Measurements from ENCODE around the gene STOX2. TPM values are rescaled to one million over a fixed set of nuclear protein-coding genes. Genes with fewer than 3 reads are reported as not detected.

The STOX2 gene
- total RNA-seq, 3 donors from 2014 or later: 2.7 to 10.9 (median 4.3) TPM

DNA sequence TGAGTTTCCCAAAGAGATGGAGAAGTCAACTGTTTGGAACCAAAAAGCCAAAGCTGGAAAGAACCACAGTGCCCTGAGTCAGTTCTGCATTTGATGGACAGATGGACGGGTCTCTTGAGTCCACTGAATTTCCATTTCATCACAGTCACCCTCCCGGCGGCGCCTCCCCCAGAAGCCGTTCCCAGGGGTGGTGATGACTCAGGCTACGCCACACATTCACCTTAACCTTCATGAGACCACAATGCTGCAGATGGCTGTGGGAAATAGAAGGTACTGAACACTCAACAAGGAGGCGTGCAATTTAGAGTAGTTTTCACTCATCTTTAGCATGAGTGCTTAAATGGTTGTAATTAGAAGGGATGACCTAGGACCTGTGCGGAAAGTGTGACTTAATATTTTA lies 61.3 kb downstream of the STOX2 start:
- TF ChIP-seq CTCF (IDR thresholded peaks at IDR 0.05): no peak
- DNase-seq: no peak
- Histone ChIP-seq H3K4me3 (no peak overlapping the region), H3K4me1 (ENCODE audit: low read depth) (no peaks in the 10 kb centered on the region), H3K36me3 (ENCODE audit: low read depth) (no peaks in the 10 kb centered on the region), H3K9me3 (no peaks in the 10 kb centered on the region)
- intact Hi-C loops (cut with DNase I, micrococcal nuclease): no loop called here
- ATAC-seq: no peak

DNA sequence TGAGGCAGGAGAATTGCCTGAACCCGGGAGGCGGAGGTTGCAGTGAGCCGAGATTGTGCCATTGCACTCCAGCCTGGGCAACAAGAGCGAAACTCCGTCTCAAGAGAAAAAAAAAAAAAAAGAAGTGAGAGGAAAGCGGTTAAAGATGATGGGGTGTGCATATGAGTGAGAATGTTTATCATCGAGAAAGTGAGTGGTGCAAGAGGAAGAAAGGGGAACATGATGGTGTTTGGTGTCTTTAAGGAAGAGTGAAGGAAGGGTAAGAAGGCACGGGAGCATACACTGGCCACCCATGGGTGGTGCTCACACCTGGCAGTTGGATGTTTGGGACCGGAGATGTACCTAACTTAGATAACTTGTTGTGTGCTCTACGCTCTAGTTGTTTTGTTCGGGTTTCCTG lies 62.2 kb downstream of the STOX2 start:
- Histone ChIP-seq H3K9me3 (no peaks in the 10 kb centered on the region), H3K4me1 (ENCODE audit: low read depth) (no peaks in the 10 kb centered on the region), H3K36me3 (ENCODE audit: low read depth) (no peaks in the 10 kb centered on the region), H3K4me3 (no peak overlapping the region)
- ATAC-seq: no peak
- no peak for DNase-seq
- no peak for TF ChIP-seq CTCF (IDR thresholded peaks at IDR 0.05)
- intact Hi-C loops (cut with DNase I, micrococcal nuclease): no loop called here

GRCh38 chr4:183968502-183968901 lies 63.4 kb downstream of the STOX2 start:
- no peak for TF ChIP-seq CTCF (IDR thresholded peaks at IDR 0.05)
- ATAC-seq (no peak), DNase-seq (no peak)
- H3K9me3 ChIP-seq: no peaks in the 10 kb centered on the region
- no peaks in the 10 kb centered on the region for H3K36me3 ChIP-seq (ENCODE audit: low read depth)
- no peak overlapping the region for H3K4me3 ChIP-seq
- intact Hi-C loops (cut with DNase I, micrococcal nuclease): no loop called here
- no peaks in the 10 kb centered on the region for H3K4me1 ChIP-seq (ENCODE audit: low read depth)

GRCh38 chr4:183968931-183969330 lies 63.8 kb downstream of the STOX2 start:
- DNase-seq (no peak), ATAC-seq (no peak)
- intact Hi-C loops (cut with DNase I, micrococcal nuclease): no loop called here
- no peak for TF ChIP-seq CTCF (IDR thresholded peaks at IDR 0.05)
- no peak overlapping the region for H3K4me3 ChIP-seq
- H3K4me1 ChIP-seq (ENCODE audit: low read depth): no peaks in the 10 kb centered on the region
- H3K9me3 ChIP-seq: peaks cover 4% of the 10 kb centered on the region
- H3K36me3 ChIP-seq (ENCODE audit: low read depth): no peaks in the 10 kb centered on the region

GRCh38 chr4:183969596-183969995 lies 64.5 kb downstream of the STOX2 start:
- Histone ChIP-seq H3K36me3 (ENCODE audit: low read depth) (no peaks in the 10 kb centered on the region), H3K4me3 (no peak overlapping the region), H3K9me3 (peaks cover 7% of the 10 kb centered on the region), H3K4me1 (ENCODE audit: low read depth) (no peaks in the 10 kb centered on the region)
- ATAC-seq (no peak), DNase-seq (no peak)
- TF ChIP-seq CTCF (IDR thresholded peaks at IDR 0.05): no peak
- intact Hi-C loops (cut with DNase I, micrococcal nuclease): no loop called here

DNA sequence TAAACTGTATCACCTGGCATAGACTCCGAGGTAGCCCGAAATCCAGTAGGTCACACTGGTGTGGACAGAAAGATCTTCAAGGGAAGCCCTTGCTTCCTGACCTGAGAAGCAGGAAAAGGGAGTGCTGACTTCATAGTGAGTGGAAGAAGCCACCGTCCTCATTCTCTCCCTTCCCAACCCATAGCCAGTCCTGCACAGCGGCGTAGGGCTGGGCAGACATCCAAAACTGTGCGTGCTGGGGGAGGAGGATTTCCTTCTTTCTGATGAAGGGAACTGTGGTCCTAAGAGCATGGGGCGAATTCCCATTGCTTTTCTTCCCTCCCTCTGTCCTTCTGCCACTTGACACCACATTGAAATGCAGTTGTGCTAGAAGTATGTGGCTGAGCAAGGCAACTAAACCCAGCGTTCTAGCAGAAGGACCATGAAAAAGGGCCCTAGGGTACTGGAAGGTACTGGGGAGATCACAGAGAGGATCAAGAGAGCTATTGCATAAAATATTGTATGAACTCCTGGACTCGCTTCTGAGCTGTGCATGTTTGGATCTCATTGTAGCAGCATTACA lies 66.9 kb downstream of the STOX2 start:
- intact Hi-C loops (cut with DNase I, micrococcal nuclease): no loop called here
- H3K9me3 ChIP-seq: peaks cover 7% of the 10 kb centered on the region
- ATAC-seq: no peak

More for the DNA sequence above, 66.9 kb downstream of the STOX2 start:
- DNase-seq: no peak
- no peak for TF ChIP-seq CTCF (IDR thresholded peaks at IDR 0.05)
- Histone ChIP-seq H3K4me3 (no peak overlapping the region), H3K36me3 (ENCODE audit: low read depth) (no peaks in the 10 kb centered on the region), H3K4me1 (ENCODE audit: low read depth) (no peaks in the 10 kb centered on the region)

All from mucosa of descending colon (tissue), 3 donors.